GM12873 (cell line): ENCODE measurements around the gene TTC32.

Experiments used
- TF ChIP-seq, protein P1 (sequence below): IDR thresholded peaks from 2 replicates; pipeline ENCODE4 v1.5.1; 2012; ENCODE audit warnings: low read depth, mild to moderate bottlenecking, moderate library complexity, low read length, control low read depth; ENCODE audit not compliant: insufficient read depth; ENCODE audit errors: missing control alignments

The TTC32 gene

DNA sequence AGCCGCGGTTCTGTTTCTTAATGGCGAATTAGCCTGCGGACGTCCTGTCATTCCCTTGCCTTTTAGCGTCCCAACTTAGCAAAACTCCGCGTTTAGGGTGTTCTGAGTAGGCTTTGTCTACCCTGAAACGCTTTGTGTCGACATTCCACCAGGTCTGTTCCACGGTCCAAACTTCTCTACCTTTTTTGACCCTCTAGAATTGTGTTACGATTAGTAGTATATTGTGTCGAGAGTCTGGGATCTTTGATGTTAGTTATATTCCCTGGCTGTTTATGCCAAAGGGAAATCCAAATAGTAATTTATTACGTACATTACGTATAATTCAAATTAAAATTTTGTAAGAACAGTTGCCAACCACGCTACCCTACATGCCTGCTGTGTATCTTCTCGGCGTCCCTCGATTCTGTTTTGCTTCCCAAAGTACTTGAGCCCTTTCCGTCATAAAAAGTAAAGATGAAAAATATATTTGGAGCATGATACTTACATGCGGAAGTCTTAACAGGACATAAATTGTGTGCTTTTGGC lies 495 bp upstream of the TTC32 start:
- TF ChIP-seq, protein P1, sequence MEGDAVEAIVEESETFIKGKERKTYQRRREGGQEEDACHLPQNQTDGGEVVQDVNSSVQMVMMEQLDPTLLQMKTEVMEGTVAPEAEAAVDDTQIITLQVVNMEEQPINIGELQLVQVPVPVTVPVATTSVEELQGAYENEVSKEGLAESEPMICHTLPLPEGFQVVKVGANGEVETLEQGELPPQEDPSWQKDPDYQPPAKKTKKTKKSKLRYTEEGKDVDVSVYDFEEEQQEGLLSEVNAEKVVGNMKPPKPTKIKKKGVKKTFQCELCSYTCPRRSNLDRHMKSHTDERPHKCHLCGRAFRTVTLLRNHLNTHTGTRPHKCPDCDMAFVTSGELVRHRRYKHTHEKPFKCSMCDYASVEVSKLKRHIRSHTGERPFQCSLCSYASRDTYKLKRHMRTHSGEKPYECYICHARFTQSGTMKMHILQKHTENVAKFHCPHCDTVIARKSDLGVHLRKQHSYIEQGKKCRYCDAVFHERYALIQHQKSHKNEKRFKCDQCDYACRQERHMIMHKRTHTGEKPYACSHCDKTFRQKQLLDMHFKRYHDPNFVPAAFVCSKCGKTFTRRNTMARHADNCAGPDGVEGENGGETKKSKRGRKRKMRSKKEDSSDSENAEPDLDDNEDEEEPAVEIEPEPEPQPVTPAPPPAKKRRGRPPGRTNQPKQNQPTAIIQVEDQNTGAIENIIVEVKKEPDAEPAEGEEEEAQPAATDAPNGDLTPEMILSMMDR: no peak

- TF ChIP-seq, protein P1: no peak
These were observed 797 bp downstream of the TTC32 start for GRCh38 chr2:19900931-19901441.

DNA sequence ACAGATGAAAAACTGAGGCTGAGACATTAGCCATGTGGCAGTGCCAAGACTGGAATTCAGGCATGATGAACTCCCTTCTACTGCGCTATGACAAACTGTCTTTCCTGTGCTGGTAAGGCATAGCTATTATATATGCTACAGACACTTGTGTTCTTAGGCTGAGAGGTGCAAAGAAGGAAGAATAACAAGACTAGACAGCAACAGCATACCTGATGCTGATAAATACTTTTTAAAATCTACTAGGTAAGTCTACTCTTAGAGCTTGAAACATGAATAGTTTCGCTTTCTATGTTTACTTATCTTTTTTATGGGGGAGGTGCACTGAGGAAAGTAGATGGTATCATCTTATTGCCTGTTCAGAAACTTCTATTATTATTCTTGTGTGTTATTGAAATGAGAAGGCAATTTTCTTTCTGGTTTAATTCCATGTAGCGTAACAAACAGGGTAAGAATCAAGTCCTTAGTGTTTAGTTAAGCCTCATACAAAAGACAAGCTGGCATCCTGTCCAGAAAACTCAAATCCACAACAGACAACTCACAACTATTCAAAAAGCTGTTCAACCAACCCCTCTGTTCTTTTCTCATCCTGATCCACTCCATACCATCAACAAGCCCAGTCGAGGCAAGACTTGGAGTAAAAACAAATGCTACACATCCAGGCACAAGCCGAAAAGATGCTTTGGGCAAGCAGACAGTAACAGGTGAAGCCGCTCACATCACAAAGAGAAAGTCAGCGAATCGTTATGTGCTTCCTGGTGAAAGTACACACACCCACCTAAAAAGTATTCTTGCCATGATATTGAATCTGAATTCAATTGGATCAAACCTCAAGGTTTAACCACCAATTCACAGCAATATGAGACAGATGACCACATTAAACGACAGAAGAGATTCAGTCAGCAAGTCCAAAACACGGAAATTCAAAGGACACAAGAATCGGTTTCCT lies 1.5 kb downstream of the TTC32 start:
- TF ChIP-seq, protein P1: no peak

DNA sequence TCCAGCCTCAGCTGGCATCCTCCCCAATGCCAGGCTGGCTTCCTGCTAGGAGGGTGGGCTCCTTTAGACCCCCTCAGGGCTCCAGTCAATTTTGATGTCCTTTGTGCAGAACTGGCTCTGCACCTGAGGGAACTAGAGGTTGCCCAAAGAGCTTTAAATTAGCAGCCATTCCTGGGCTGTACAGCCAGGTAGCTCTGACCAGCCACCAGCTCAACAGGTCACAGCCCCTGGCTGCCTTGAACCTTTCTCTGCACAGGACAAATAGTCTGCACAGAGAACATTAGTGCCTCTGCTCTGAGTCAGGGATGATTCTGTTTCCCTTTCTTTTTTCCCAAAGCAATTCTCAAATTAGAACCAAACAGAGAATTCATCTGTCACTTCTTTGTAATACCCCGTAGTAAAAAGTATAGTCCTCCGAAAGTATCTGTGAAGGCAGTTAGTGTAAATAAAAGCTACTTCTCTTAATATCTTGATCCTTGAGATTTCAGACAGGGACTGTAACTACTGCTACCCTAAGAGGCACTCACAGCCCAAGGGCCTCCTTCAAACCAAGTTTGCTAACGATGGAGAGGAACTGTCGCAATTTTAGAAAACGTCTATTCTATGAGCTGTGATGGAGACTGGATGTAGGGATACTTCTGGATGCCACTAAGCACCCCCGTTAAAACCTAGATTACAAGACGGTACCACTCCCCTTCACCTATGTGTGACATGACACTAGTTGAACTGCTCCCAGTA lies 3.0 kb downstream of the TTC32 start:
- TF ChIP-seq, protein P1: no peak

GRCh38 chr2:19897623-19898245 lies 4.0 kb downstream of the TTC32 start:
- TF ChIP-seq, protein P1: no peak

DNA sequence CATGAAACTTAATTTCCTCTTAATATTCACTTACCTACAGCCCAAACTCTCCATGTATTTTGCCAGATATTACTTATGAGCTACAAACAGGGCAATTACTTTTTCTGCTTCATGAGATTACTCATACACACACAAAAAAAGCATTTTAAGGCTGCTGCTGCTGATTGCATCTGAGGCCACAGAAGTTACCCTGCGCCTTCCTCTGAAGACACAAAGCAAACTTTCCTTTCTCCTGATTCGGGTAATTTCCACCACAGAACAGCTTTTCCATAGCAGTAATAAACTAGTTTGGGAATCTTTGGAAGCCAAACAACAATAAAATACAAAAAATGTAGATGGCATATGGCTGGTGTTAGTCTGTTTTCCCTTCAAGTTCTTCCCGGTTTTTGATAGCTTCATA lies 6.2 kb downstream of the TTC32 start:
- TF ChIP-seq, protein P1: no peak
